Limb (tissue), 2 donors: ENCODE results near the gene TTLL7.
A peak's percentile ranks its signal among the peaks of the same experiment; 100 is the strongest.

Experiments
- DNase-seq, 2 donors: peaks; one replicate each; pipeline ENCODE4 v3.0.0-alpha.2; 2016; ENCODE audit errors: extremely low spot score in 2 of 2

Gene TTLL7, protein sequence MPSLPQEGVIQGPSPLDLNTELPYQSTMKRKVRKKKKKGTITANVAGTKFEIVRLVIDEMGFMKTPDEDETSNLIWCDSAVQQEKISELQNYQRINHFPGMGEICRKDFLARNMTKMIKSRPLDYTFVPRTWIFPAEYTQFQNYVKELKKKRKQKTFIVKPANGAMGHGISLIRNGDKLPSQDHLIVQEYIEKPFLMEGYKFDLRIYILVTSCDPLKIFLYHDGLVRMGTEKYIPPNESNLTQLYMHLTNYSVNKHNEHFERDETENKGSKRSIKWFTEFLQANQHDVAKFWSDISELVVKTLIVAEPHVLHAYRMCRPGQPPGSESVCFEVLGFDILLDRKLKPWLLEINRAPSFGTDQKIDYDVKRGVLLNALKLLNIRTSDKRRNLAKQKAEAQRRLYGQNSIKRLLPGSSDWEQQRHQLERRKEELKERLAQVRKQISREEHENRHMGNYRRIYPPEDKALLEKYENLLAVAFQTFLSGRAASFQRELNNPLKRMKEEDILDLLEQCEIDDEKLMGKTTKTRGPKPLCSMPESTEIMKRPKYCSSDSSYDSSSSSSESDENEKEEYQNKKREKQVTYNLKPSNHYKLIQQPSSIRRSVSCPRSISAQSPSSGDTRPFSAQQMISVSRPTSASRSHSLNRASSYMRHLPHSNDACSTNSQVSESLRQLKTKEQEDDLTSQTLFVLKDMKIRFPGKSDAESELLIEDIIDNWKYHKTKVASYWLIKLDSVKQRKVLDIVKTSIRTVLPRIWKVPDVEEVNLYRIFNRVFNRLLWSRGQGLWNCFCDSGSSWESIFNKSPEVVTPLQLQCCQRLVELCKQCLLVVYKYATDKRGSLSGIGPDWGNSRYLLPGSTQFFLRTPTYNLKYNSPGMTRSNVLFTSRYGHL

DNA sequence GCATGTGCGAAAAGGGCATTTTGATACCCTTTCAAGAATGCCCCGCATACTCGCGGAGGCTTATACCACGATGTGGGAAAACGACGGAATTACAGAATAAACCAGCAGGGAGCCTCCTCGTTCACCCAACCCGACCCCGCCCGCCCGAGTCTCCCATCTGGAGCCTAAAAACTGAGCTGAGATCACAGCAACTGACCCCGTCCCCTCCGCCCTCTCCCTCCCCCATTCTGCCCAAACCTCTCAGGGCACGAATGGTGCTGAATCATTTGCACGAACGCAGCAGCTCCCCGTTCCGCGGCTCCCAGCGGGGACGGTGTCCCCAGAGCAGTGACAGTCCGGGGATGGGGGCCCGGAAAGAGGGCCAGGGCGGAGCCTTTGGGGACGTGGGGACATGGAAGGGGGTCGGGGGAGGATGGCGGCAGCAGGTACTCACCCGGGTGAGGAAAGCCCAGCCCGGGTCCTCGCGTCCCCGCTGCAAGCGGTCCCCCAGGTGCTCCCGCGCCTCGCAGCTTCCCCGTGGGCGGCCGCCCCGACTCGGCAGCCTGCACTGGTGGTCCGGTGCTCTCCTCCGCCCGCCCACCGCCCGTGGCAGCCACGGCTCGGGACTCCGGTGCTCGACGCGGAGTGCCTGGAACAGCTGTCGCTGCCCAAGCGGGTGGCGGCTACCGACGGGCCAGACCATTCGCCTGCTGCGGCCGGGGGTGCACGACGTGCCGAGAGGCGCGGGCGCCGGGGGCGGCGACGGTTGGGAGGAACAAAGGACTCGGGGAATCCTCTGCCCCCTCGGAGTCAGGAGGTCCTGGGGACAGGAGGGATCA, at the start of gene TTLL7:
TSS of gene TTLL7 (minus strand) at position 635 of the 818 bp plus-strand sequence. CDS start 46,921 bp downstream, outside the sequence.
- peak; percentile 75 to 92 for DNase-seq

DNA sequence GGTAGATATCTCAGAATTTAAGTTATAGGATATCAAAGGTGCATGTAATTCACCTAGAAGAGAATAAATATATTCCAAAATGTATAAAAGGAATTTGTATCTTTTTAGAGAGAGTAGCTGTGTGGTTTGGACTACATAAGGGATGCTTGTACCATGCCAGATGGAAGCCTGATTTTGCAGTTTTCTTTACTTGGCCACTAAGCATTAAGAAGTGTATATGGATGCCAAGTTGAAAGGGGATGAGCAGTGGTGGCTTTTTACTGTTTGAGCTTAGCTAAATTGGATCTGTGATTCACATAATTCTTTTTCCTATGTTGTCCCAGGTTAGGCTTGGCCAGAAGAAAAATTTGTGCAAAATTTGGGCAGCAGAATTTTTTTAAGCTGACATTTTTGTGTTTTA, 43.5 kb upstream of the TTLL7 start:
- no peak for DNase-seq

DNA sequence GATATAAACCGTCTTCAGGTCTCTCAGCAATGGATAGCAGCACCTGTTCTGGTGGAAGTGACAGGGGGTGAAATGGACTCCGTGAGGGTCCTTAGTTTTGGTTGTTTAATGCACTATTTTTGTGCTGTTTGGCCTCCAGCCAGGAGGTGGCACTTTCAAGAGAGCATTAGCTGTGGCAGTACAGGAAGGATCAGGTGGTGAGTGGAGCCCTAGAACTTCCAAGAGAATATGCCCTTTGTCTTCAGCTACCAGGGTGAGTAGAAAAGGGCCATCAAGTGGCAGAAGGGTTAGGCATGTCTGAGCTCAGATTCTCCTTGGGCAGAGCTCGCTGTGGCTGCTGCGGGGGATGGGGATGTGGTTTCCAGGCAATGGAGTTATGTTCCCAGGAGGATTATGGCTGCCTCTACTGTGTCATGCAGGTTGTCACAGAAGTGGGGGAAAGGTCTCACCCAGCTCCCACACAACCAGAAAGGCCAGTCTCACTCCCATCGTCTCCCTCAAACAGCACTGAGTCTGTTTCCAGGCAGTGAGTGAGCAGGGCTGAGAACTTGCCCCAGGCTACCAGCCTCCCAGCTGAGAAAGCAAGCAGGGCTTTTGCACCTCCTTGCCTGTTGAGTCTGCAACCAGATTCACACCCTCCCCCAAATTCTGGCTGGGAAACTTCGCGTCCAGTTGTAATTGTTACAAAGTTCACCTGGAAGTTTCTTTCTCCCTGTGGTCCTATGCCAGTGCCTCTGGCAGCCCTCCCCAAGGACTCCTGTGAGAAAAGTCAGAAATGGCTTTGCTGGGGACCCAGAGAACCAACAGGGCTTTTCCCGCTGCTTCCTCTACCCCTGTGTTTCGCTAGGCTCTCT, 39.1 kb upstream of the TTLL7 start:
- no peak for DNase-seq

- no peak for DNase-seq
These were observed 32.9 kb upstream of the TTLL7 start for GRCh38 chr1:84031802-84032327.

- DNase-seq, result no peak
These were observed 28.4 kb upstream of the TTLL7 start for GRCh38 chr1:84027368-84027767.

GRCh38 chr1:84025966-84026365, 27.0 kb upstream of the TTLL7 start:
- DNase-seq, result no peak

DNA sequence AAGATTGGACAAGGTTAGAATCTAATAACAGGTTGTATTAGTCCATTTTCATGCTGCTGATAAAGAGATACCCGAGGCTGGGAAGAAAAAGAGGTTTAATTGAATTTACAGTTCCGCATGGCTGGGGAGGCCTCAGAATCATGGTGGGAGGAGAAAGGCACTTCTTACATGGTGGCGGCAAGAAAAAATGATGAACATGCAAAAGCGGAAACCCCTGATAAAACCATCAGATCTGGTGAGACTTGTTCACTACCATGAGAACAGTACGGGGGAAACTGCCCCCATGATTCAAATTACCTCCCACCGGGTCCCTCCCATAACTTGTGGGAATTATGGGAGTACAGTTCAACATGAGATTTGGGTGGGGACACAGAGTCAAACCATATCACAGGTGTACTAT, 22.9 kb upstream of the TTLL7 start:
- DNase-seq, result no peak

- no peak for DNase-seq
These were observed 21.2 kb upstream of the TTLL7 start for GRCh38 chr1:84020151-84020550.

DNA sequence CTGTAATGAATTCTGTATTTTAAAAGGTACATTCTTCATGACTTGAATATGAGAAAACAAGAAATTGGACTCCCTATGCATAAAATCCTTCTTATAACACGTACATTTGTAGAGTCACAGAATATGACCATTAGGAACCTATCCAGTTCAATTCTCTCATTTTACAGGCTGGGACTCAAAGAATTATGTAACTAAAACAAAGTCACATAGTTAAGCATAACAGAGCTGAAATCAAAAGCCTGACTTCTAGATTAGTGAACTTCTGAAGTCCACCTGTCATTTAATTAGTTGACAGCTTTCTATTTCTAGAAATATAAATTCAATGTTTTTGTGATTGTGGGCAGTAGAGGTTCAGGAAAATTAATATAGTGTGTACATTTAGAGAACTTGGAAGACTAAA, 20.3 kb upstream of the TTLL7 start:
- DNase-seq, result no peak

- DNase-seq, result no peak
These were observed 14.8 kb upstream of the TTLL7 start for GRCh38 chr1:84013708-84014107.

DNA sequence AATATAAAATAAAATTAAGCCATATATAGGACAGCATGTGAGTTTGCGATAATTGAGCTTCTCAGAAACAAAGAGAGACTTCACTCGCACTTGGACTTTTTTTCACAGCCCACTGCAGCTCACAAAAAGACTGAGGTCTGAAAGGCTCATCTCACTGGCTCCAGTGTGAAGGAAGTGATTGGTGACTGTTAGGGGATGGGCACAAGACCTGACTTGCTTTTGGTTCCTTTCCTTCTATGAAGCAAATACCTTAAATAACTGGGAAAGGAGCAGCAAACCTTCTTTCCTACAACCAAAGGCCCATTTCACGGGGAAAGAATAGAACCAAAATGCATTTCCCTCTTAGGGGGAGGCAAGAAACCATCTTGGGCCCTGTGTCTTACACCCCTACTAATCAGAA, 13.1 kb upstream of the TTLL7 start:
- no peak for DNase-seq

DNA sequence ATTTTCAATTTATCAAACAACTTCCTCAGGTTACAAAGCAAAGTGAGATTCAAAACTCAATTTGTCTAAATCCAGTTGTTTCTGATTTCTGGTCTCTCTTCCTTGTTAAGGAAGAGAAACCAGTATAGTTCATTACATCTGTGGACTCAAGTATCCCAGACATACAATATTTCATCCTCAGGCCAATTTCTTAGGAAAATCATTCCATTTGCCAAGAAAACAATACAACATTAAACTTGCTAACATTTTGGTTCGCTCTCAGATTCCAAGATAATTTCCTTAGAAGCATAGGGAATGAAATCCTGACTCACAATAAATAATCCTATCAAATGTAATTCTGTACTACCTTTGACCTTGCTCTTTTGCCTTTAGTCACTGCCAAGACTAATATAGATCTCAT, 11.2 kb upstream of the TTLL7 start:
- no peak for DNase-seq

DNA sequence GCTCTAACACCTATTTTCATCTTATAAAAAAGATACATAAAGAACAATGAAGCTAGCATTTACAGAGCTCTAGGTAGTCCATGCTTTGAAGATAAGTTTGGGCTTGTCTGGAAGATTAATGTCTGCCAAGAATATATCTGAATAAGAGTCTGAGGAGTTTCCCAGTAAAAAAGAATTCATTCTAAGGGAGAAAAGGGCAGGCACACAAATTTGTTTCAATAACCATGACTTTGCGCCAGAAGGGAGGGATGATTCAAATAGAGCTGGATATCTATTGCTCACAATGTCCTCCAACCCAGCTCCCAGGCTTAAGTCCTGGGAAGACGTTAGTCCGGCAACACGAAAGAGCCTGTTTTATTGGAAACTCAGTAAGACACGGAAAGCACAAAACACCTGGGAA, 9.7 kb upstream of the TTLL7 start:
- no peak for DNase-seq

DNA sequence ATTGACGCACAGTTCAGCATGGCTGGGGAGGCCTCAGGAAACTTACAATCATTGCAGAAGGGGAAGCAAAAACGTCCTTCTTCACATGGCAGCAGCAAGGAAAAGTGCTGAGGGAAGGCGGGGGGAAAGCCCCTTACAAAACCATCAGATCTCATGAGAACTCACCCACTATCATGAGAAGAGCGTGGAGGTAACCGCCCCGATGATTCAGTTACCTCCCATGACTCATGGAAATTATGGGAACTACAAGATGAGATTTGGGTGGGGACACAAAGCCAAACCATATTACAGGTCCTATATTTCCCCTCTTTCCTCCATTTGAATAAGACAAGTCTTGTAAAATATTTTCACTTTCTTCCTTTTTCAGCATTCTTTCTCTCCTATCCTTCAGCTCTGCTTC, 7.7 kb upstream of the TTLL7 start:
- DNase-seq, result no peak

- no peak for DNase-seq
These were observed 2.6 kb upstream of the TTLL7 start for GRCh38 chr1:84001501-84001900.

GRCh38 chr1:84000954-84001495, 2.1 kb upstream of the TTLL7 start:
- DNase-seq, result no peak

DNA sequence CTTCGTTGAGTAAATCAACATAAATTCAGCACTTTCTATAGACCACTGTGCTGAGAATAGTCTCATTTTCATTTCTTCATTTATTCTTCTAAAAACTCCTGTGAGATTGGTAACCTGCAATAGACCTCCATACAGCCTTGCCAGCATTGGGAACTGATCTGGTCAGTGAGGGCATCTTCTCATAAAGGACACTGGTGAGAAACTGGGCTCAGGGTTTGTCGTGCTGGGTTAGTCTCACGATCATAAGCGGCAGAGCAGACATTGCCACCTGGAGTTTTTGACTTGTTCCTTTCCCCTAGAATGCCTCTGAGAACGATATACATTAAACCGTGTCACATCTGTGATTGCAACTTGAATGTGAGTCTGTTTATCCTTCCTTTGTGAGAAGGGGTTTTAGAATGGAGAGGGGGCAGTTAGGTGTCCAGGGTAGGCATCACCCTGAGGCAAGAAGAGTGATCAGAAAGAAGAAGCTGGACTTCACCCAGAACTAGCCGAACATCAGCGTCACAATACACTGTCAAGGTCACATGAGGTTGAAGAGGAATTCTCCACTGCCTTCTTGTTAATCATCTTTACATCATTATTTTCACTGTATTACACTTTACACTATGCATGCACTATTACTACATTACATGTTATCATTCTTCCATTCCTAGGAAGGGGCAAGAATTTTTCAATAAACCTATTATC, 1.4 kb upstream of the TTLL7 start:
- no peak for DNase-seq

- DNase-seq, result peak in 1 of 2 donors; percentile 78
These were observed 436 bp upstream of the TTLL7 start for GRCh38 chr1:83999316-83999819.

GRCh38 chr1:83998205-83998497, 781 bp downstream of the TTLL7 start:
- peak in 1 of 2 donors; percentile 5 for DNase-seq

DNA sequence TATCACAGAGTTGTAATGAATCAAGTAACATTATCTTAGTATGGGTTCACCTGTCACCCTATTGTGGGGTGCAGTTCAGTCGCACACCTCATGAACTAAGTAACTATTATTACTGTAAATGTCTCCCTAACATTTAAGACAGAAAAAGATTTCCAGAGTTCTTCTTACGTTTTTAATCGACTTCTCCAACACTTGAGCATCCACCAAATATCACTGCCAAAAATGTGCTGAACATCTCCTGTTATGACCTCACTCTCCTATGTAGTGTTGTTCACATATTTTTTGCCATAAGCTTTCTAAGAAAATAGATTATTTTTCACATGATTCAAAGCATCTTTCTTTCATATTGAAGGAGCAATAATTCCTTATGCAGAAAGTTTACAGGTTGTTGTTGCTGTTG, 1.3 kb downstream of the TTLL7 start:
- no peak for DNase-seq
